Right lung (tissue), 5 donors: ENCODE results near the gene CTNNA3. TPM values are rescaled to one million over a fixed set of nuclear protein-coding genes. Genes with fewer than 3 reads are reported as not detected.

Source experiments
- DNase-seq, 2 donors: peaks; one replicate each; pipeline ENCODE4 v3.0.0-alpha.2; 2013
- polyA plus RNA-seq, 5 donors: library from polyadenylated mRNA; unstranded; fragments of 120-200 nt; gene quantifications; one replicate each; pipeline versions ENCODE4 v1.2.1 to v1.2.3, GENCODE V29; 2013; ENCODE audit warnings: inconsistent platforms in 1 of 5, low replicate concordance in 1 of 5; ENCODE audit not compliant: insufficient read length in 5 of 5, insufficient read depth in 1 of 5

CTNNA3 gene
- polyA plus RNA-seq, 5 donors = 4.4 to 9.5 (median 5.2) TPM

DNA sequence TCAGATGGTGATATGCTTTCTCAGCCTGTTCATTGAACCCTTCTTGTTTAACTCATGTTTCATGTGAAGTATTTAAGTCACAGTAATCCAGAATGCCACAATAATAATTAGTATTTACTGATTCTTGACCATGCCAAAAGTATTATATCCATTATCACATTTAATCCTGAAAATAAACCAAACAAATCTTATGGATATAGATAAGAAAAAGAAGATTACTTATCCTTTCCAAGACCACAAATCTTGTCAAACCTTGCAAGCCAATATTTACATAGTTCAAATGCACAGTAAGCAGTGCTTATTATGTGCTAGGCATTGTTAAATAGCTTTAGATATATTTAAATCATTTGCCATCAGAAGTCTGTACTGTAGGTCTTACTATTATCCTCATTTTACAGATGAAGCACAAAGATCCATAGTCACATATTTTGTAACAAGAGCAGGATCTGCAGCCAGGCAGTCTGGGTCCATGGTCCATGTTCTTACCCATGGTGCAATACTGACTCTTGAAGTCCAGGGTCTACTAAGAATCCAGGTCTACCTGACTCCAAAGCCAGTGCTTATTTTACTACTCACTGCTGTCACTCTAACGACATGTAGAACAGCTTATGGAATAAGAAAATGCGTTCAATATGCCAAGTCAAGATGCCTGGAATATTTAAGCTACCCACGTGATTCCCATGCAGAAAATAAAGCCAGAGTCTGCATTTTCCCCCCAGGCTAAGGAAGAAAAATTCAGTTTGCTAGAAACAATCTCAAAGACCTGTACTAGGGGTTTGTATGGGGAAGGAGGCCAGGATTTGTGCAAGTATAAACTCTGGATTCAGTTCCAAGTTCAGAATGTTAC lies 1755.0 kb downstream of the CTNNA3 start:
- peak; percentile 52 to 53 for DNase-seq

DNA sequence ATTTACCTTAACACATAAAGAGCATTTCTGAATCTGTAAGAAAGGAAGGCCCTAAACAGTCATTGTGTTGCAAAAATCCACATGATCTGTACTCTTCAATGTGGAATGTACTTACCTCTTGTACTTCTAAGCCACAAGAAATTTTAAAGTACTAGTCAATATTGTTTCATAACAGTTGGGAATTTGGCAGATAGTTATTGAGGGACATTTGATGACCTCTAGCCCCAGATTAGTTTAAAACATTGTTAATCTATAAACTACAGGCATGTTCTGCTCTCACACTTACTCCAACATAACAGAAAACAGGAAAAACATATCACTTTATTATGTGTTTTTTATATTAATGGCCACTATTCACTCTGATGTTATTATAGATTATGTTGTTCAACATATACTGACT lies 1755.9 kb downstream of the CTNNA3 start:
- no peak for DNase-seq

DNA sequence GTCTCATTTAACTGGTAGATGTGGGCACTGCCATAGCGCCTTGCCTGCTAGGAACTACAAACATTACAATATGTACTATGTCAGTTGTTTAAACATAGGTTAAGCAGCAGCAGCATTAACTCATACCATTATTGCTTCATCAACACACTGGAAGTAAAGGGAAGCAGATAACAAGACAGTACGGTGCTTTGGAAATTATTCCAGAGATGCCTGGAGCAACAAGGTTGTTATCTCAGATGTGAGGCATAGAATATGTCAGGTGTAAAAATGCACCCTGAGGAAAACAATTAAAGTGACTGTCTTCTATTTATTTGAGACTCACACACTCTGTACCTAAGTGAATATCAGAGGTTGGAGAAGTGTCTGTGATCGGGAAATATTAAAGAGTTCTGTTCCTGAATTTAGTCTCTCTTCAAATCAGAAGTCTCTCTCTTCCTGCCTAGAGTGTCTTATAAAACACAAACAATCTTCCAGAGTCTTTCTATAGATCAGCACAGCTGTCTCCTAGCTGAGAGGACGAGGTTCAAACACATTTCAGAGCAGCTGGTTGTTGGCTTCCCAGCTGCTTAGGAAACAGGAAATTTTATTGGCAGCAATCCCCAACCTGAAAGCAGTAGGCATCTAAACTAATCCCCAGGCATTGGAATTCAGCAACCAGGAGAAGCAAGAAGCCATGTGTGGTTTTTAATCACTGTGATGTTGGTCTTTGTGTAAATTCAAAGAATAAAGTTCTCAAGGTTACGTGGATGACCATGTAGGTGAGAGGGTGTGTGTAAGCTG lies 1764.5 kb downstream of the CTNNA3 start:
- DNase-seq = no peak

DNA sequence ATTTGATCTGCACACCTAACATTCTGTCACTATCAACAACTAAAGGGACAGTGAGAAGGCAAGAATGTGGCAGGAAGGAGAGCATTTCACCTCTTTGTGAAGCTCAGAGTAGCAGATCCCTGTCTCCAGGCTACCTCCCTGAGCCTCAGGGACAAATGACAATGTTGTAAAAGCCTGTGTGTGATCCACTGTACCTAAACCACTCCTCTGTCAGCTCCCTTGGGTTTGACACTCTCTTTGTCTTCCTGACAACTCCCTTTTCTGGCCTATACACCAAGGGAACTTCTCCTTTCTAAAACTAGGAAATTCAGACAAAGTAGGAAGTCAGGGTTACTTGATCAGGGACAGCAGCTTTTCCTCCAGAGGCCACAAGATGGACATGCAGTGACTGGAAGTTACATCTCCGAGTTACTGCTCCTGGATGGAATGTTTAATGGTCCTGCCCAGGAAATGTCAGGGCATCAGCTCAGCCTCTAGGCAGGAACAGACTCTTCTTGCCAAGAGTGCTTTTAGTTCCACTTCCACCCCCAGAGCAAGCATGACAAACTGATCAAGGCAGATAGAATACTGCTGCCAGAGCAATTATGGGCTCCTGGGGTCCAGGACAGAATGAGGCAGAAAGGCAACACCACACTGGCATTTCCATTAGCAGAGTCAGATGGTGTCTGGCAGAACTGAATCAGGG lies 1784.7 kb downstream of the CTNNA3 start:
- DNase-seq = no peak

GRCh38 chr10:65910209-65910608 lies 1785.8 kb downstream of the CTNNA3 start:
- no peak for DNase-seq

DNA sequence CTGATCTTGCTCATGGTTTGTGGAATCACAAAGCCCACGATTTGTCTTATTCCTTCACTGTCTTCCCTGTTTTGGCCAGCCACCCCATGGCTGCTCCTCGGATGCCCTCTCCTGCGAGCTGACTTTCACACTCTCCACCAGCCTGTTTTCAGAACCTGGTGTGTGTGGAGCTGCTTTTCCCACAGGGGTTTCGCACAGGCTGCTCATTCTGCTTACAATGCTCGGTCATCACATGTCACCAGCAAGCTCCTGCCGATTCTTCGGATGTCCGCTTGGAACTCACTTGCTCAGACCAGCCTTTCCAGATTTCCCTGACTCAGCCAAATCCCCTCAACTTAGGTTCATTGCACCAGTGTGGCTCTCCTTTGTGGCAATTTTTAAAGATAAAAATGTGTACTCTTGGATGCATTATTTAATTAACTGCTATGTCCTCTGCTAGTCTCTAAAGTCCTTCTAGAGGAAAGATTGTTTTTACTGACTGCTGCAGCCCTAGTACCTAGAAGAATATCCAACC lies 1788.7 kb downstream of the CTNNA3 start:
- no peak for DNase-seq

DNA sequence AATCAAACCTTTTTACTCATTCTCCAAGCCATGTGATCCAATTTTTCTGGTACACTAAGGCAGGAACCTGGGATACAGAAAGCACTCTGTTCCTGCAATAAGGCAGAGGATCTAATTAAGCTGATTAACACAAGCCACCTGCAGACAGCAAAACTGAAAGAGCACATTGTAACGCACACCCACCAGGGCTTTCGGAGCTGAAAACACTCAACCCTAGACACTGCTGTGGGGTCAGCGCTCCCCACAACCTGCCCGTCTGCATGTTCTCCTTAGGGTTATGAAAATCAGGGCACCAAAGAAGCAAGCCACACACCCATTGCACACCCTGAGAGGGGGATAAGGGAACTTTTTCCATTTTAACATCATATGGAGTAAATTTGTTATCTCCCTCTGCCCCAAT lies 1792.4 kb downstream of the CTNNA3 start:
- no peak for DNase-seq

- DNase-seq = no peak
These were observed 1795.7 kb downstream of the CTNNA3 start for GRCh38 chr10:65900271-65900670.

DNA sequence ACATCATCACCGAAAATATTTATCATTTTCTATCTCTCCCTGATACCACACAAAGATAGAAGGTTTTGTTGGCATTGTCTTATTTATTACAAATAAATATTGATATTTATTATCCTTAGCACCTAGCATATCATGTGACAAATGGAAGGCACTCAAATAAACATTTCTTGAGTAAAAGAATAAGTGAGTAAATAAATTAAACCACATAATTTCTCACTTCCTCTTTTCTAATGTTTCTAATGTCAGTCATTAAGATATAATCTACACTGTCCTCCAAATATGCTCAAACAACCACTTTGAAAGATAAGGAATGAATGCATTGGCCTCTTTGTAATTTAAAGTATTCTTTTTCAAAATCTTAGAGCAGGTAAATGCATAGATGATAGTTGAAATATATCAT lies 1797.9 kb downstream of the CTNNA3 start:
- no peak for DNase-seq

- DNase-seq = no peak
These were observed 1801.0 kb downstream of the CTNNA3 start for GRCh38 chr10:65894961-65895360.

GRCh38 chr10:65894379-65894778 lies 1801.6 kb downstream of the CTNNA3 start:
- DNase-seq = no peak

- no peak for DNase-seq
These were observed 1802.3 kb downstream of the CTNNA3 start for GRCh38 chr10:65893676-65894075.

- DNase-seq = no peak
These were observed 1803.7 kb downstream of the CTNNA3 start for GRCh38 chr10:65892284-65892683.

DNA sequence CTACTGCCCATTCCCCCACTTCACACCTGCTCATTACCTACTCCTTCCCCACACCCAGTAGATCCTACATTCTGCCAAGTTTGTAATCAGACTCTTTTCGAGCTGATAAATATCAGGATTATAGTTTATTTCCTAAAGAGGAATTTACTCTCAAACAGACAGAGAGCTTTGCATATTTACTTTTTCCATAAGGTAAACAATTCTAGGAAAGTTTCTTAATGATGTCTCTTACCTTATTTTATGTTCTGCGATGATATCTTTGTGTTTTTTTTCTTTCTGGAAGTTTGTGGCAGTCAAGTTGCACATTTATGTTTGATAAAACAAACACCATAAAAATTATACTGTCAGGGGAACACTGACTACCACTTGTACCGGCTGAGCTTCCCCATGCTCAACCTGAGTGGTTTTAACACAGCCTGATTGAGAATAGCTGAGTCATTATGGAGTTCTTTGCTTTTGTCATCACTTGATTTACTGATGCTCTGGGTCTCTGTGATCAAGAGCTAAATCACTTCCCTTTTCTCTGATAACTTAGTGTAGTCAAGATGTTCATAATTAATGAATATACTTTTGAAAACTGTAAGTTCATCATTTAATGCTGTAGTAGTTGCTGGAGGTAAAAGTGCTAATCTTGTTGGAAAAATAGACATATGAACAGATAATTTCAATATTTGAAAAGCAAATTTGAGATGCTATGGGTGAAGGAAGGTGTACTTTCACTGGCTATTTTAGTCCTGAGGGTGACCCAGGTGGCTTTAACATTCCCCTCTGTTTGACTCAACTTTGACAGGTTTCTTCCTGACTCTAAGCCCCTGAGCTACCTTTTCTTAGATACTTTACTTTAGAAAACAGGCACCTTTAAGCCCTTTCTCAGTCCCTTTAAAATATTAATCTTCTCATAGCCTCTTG lies 1804.7 kb downstream of the CTNNA3 start:
- no peak for DNase-seq

DNA sequence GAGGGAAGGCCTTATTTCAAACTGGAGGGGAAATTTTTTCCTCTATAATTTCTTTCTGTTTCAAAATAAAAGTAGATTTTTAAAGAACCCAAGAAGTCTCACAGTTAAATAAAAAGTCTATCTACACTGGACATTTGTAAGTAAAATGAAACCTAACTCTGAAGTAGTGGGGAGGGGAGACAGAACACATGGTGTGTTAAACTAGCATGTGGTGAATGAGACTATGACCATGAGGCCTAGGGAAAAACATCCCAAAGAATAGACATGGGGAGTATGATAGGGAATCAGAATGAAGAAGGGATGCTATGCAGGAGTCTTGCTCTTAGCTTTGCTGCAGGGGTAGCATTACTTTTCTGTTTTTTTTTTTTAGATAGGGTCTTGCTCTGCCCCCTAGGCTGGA lies 1831.5 kb downstream of the CTNNA3 start:
- DNase-seq = no peak

DNA sequence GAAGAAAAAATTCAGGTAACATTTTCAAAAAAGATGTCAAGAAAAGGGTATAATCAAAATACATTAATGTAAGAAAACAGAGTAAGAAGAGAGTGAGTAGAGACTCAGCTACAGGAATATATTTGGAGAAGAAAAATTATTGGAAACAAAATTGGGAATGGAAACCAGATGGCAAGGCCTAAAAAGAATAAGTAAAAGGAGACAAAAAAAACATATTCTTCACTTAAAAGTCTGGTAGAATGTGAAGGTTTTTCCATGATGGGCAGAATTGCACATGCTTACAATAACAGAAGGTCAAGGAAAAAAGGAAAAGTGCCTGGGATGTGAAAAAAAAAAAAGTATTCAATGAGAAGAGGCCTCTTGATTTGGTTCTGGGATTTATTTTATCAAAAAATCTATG lies 1832.0 kb downstream of the CTNNA3 start:
- DNase-seq = no peak

Other genes starting within 250 kb of the CTNNA3 start
- 1 to 10 TPM; 6.6 to 9.4 (median 8.2) TPM for gene DNAJC12, start 142.0 kb upstream of the CTNNA3 start, polyA plus RNA-seq
- gene SIRT1, start 188.5 kb upstream of the CTNNA3 start, polyA plus RNA-seq = 10 to 100 TPM; 28.7 to 44.1 (median 39.1) TPM